Activated CD8-positive, alpha-beta T cell treated with anti-CD3 and anti-CD28 coated beads for 36 hours (primary cell): ENCODE data around the gene TSC22D3. TPM values are rescaled to one million over a fixed set of nuclear protein-coding genes. Genes with fewer than 3 reads are reported as not detected.

Experiments used
- ATAC-seq: fragments of 200-7000 bp; cut with Tn5 transposase; one replicate; pipeline ENCODE4 v1.10.0; 2021; ENCODE audit warnings: mild to moderate bottlenecking, moderate library complexity
- CTCF ChIA-PET: fragments of 350-600 bp; sonication (Branson Sonifier 250); formaldehyde crosslinking; loops from one replicate; lab custom pipeline; 2021; ENCODE audit warnings: antibody characterized with exemption; lab: Charles Lee
- POLR2A ChIA-PET: fragments of 350-600 bp; sonication (Branson Sonifier 250); formaldehyde crosslinking; loops from one replicate; lab custom pipeline; 2021; ENCODE audit warnings: antibody characterized with exemption; lab: Charles Lee
- DNase-seq: peaks from one replicate; pipeline ENCODE4 v3.0.0-alpha.2; 2020
- H3K27ac Mint-ChIP-seq: one replicate; pipeline ENCODE4 v1.8.0; 2021; ENCODE audit warnings: mild to moderate bottlenecking, mixed read lengths
- H3K27me3 Mint-ChIP-seq: one replicate; pipeline ENCODE4 v1.8.0; 2021; ENCODE audit warnings: mixed read lengths
- H3K36me3 Mint-ChIP-seq: one replicate; pipeline ENCODE4 v1.8.0; 2021; ENCODE audit warnings: low read depth, mixed read lengths
- H3K4me1 Mint-ChIP-seq: one replicate; pipeline ENCODE4 v1.8.0; 2021; ENCODE audit warnings: low read depth, mixed read lengths
- H3K4me3 Mint-ChIP-seq: one replicate; pipeline ENCODE4 v1.8.0; 2021; ENCODE audit warnings: mild to moderate bottlenecking, moderate library complexity, mixed read lengths
- H3K9me3 Mint-ChIP-seq: one replicate; pipeline ENCODE4 v1.8.0; 2021; ENCODE audit warnings: mixed read lengths
- CTCF ChIP-seq: fragments of 200-600 bp; IDR thresholded peaks from one replicate; pipeline ENCODE4 v1.8.0; 2022; ENCODE audit warnings: antibody characterized with exemption, mild to moderate bottlenecking
- intact Hi-C: fragments of 100-400 bp; cut with micrococcal nuclease; formaldehyde crosslinking; loops from one replicate; pipeline ENCODE4 v1.10.0; 2022
- total RNA-seq, 2 experiments: library from RNA; stranded (reverse); gene quantifications; one replicate each; pipeline ENCODE4 v1.2.3, GENCODE V29; 2021

The TSC22D3 gene
- total RNA-seq, 2 experiments from 2014 or later = 47.2 to 50.5 TPM

DNA sequence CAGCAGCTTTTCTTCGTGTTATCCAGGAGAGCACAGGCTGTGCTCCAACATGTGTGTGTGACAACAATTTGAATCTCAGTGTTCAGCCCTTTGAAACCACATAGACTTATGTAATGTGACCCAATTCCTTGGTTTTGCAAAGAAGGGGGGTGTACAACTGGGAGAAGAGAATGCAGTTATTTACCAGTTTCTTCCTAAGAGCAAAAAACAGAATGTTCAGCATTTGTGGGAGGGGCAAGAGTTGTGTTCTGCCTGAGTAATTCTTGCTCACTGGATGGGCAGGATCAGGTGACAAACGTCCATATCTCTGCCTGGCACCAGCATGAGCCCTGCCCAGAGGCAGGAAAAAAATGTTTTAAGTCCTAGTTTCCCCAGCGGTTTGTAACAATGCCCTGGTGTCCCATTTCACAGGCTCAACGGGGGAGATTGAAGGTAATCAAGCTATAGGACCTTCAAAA lies 75.2 kb downstream of the TSC22D3 start:
- no peak for ATAC-seq
- ChIA-PET POLR2A (no interaction called here), CTCF (interaction anchor here (1.6 kb wide), 1 partner anchor 45 kb away, joined by 4 read pairs; no protein-coding TSS in a partner anchor)
- no peaks in the 10 kb centered on the region for H3K27me3 Mint-ChIP-seq
- intact Hi-C loops = no loop called here
- DNase-seq = no peak
- H3K9me3 Mint-ChIP-seq = no peaks in the 10 kb centered on the region
- H3K36me3 Mint-ChIP-seq = no peaks in the 10 kb centered on the region
- peaks cover 10% of the 10 kb centered on the region for H3K4me1 Mint-ChIP-seq
- no peak overlapping the region for H3K4me3 Mint-ChIP-seq
- no peak overlapping the region for H3K27ac Mint-ChIP-seq
- no peak for TF ChIP-seq CTCF

- H3K4me1 Mint-ChIP-seq = peaks cover 10% of the 10 kb centered on the region
- POLR2A ChIA-PET = no interaction called here
- no peak overlapping the region for H3K4me3 Mint-ChIP-seq
- CTCF ChIA-PET = interaction anchor here (1.4 kb wide), 1 partner anchor 27 kb away, joined by 3 read pairs; no protein-coding TSS in a partner anchor
- no peak for TF ChIP-seq CTCF
- no peak overlapping the region for H3K27ac Mint-ChIP-seq
- intact Hi-C loops = no loop called here
- H3K36me3 Mint-ChIP-seq = no peaks in the 10 kb centered on the region
- H3K9me3 Mint-ChIP-seq = no peaks in the 10 kb centered on the region
- no peak for DNase-seq
- no peaks in the 10 kb centered on the region for H3K27me3 Mint-ChIP-seq
- no peak for ATAC-seq
Measured at GRCh38 chrX:107699616-107700015, 76.0 kb downstream of the TSC22D3 start.

GRCh38 chrX:107691024-107691448 lies 84.6 kb downstream of the TSC22D3 start:
- H3K4me1 Mint-ChIP-seq = peaks cover 12% of the 10 kb centered on the region
- DNase-seq (no peak), ATAC-seq (no peak)
- no peak overlapping the region for H3K27ac Mint-ChIP-seq
- CTCF ChIA-PET = interaction anchor here (0.9 kb wide), 1 partner anchor 28 kb away, joined by 3 read pairs; no protein-coding TSS in a partner anchor
- no peaks in the 10 kb centered on the region for H3K9me3 Mint-ChIP-seq
- TF ChIP-seq CTCF = no peak
- no peaks in the 10 kb centered on the region for H3K36me3 Mint-ChIP-seq
- intact Hi-C loops = no loop called here
- H3K27me3 Mint-ChIP-seq = no peaks in the 10 kb centered on the region
- no peak overlapping the region for H3K4me3 Mint-ChIP-seq
- POLR2A ChIA-PET = no interaction called here

- H3K4me1 Mint-ChIP-seq = peaks cover 39% of the 10 kb centered on the region
- no peak for TF ChIP-seq CTCF
- no peaks in the 10 kb centered on the region for H3K36me3 Mint-ChIP-seq
- no peaks in the 10 kb centered on the region for H3K27me3 Mint-ChIP-seq
- intact Hi-C loops = no loop called here
- no peak overlapping the region for H3K4me3 Mint-ChIP-seq
- no peak overlapping the region for H3K27ac Mint-ChIP-seq
- H3K9me3 Mint-ChIP-seq = no peaks in the 10 kb centered on the region
- POLR2A ChIA-PET = interaction anchor here (0.7 kb wide), 1 partner anchor 158 kb away, joined by 3 read pairs; no protein-coding TSS in a partner anchor
- DNase-seq (no peak), ATAC-seq (no peak)
- CTCF ChIA-PET = interaction anchor here (1.5 kb wide), 1 partner anchor 24 kb away, joined by 3 read pairs; no protein-coding TSS in a partner anchor
Measured at GRCh38 chrX:107687445-107687844, 88.1 kb downstream of the TSC22D3 start.

DNA sequence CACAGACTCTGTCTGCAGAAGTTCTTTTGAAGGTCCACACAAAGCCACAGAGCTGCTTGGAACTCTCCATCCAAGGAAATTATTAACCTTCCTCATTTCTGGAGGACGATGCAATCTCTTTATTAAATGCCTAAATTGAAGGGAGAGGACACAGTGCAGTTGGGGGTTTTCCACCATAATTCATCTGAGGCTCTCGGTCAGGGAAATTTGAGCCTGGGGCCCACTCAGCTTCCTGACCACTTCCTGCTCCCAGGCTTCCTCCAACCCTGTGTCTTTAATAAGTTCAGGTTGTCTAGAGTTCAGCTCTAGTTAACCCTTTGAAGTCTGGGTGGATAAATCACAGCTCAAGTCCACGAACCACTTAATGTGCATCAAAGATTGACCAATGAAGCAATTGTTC lies 88.8 kb downstream of the TSC22D3 start:
- intact Hi-C loops = no loop called here
- Mint-ChIP-seq H3K4me1 (peaks cover 39% of the 10 kb centered on the region), H3K27me3 (no peaks in the 10 kb centered on the region), H3K4me3 (no peak overlapping the region), H3K36me3 (no peaks in the 10 kb centered on the region), H3K9me3 (no peaks in the 10 kb centered on the region), H3K27ac (no peak overlapping the region)
- TF ChIP-seq CTCF = no peak
- DNase-seq = no peak
- POLR2A ChIA-PET = interaction anchor here (0.7 to 2.0 kb wide), 2 partner anchors 28 to 158 kb away, joined by 3 to 6 read pairs; no protein-coding TSS in a partner anchor
- CTCF ChIA-PET = interaction anchor here (1.2 to 1.5 kb wide), 2 partner anchors 14 to 25 kb away, joined by 3 to 7 read pairs; no protein-coding TSS in a partner anchor
- no peak for ATAC-seq
